ENCODE results near the gene AMN1. TPM values are rescaled to one million over a fixed set of nuclear protein-coding genes. Genes with fewer than 3 reads are reported as not detected.

Gene AMN1
- total RNA-seq (2014; rRNA removed; shearing (Covaris generic)) = 7.4 and 11.1 TPM in 2 replicates

DNA sequence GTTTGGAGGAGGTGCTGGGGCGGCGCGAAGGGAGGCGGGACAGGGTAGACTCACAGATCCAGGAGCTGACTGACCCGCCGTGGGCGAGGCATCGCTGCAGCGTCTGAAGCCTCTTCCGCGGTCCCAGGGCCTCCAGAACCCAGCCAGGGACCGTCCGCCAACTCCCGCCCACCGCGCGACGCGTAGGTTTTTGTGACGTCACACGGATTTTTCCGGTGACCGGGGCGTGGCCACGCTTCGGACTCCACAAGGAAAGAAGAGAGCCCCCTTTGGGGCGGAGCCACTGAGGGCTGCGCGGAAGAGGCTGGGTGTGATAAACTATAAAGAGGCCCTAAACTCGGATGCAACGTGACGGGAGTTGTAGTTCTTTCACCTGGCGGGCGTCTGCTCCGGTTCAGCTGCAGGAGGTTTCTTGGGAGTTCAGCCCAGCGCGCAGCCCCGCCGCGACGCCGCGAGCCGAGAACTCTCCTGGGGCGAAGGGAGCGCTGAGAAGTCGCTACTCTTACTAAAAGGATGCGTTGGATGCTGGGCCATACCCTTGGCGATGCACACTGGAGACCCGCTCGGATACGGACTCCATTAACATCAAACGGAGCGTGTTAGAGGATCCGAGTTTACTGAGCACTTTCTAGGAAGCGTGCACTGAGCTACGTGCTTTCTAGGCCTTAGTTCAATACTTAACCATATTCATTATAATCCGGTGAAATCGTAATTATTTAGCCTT, at the start of gene AMN1:
Gene AMN1 (minus strand): TSS at position 105 of the 724 bp plus-strand sequence. CDS start 13 bp downstream, at position 92.

DNA sequence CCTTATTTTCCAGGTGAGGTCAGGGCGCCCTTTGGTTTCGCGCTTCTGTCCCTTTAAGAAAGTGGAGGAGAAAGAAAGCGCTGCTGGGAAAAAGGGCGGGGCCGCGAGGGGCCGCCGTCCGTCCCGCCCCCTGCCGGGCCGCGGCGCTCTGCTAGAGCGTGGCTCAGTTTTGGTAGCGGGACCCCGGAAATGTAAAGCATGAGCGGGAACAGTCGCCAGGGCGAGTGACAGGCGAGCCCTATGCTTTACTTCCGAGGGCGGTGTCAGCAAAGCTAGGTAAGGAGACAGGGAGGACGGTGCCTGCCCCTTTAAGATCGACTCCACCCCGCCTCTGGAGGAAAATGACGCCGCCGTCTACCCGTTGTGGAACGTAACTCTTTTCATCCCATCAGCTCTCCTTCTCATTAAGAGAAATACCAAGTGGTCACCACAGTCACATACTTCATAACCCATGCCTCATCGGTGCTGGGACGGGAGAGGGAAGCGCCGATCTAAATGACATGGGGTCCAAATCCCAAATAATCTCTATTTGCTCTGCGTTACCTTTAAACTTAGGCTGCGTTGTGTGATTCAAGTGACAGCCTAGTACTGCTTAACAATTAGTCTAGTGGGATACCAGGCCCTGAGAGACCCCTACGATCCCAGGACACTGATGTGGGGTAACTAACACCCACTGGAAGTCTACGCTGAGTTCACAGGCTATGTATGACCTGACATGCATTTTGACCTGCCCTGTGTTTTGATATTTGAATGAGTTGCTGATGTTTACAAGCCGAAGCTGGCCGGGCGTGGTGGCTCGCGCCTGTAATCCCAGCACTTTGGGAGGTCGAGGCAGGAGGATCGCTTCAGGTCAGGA, 69.5 kb downstream of the AMN1 start, which contains the start of gene ETFBKMT:
Gene ETFBKMT (plus strand): TSS at position 602 of the 856 bp plus-strand sequence. CDS start 2,266 bp downstream, outside the sequence.

Small RNAs within 50 kb of the gene (small RNA-seq; reads per million reads assigned to genes)
- not detected for gene AC023157.2

Other genes starting within 250 kb of the AMN1 start
- gene DENND5B, start 137.9 kb downstream of the AMN1 start, total RNA-seq (2014; rRNA removed; shearing (Covaris generic)) = 11.7 and 18.5 TPM in 2 replicates
- gene ETFBKMT, start 69.3 kb downstream of the AMN1 start, total RNA-seq (2014; rRNA removed; shearing (Covaris generic)) = 0.38 and 0.74 TPM in 2 replicates
- 14.1 and 18.1 TPM in 2 replicates for gene RESF1, start 230.4 kb upstream of the AMN1 start, total RNA-seq (2014; rRNA removed; shearing (Covaris generic))

Measured in A375 (cell line).